GM20000 (cell line): Measurements from ENCODE around the gene ING2.
"Not testable (repeated sequence)": the region's sequence is repeated elsewhere in the genome, so short reads cannot be mapped to it uniquely, and the experiment has no call there.

Experiments
- DNase-seq: peaks from one replicate; pipeline ENCODE4 v3.0.0; 2012; ENCODE audit warnings: low spot score
- TF ChIP-seq, protein P1 (sequence below): IDR thresholded peaks from 2 replicates; pipeline ENCODE4 v1.5.1; 2012; ENCODE audit warnings: mild to moderate bottlenecking, control low read depth; ENCODE audit errors: extremely low read depth, missing control alignments

Gene ING2

GRCh38 chr4:183552274-183553146, 47.7 kb downstream of the ING2 start:
- TF ChIP-seq, protein P1, sequence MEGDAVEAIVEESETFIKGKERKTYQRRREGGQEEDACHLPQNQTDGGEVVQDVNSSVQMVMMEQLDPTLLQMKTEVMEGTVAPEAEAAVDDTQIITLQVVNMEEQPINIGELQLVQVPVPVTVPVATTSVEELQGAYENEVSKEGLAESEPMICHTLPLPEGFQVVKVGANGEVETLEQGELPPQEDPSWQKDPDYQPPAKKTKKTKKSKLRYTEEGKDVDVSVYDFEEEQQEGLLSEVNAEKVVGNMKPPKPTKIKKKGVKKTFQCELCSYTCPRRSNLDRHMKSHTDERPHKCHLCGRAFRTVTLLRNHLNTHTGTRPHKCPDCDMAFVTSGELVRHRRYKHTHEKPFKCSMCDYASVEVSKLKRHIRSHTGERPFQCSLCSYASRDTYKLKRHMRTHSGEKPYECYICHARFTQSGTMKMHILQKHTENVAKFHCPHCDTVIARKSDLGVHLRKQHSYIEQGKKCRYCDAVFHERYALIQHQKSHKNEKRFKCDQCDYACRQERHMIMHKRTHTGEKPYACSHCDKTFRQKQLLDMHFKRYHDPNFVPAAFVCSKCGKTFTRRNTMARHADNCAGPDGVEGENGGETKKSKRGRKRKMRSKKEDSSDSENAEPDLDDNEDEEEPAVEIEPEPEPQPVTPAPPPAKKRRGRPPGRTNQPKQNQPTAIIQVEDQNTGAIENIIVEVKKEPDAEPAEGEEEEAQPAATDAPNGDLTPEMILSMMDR: no peak
- DNase-seq: no peak

DNA sequence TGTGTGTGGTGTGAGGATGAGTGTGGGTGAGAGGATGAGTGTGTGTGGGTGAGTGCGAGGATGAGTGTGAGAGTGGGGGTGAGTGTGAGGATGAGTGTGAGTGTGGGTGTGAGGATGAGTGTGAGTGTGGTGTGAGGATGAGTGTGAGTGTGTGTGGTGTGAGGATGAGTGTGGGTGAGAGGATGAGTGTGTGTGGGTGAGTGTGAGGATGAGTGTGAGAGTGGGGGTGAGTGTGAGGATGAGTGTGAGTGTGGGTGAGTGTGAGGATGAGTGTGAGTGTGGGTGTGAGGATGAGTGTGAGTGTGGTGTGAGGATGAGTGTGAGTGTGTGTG, 48.3 kb downstream of the ING2 start:
- not testable (repeated sequence) for DNase-seq

DNA sequence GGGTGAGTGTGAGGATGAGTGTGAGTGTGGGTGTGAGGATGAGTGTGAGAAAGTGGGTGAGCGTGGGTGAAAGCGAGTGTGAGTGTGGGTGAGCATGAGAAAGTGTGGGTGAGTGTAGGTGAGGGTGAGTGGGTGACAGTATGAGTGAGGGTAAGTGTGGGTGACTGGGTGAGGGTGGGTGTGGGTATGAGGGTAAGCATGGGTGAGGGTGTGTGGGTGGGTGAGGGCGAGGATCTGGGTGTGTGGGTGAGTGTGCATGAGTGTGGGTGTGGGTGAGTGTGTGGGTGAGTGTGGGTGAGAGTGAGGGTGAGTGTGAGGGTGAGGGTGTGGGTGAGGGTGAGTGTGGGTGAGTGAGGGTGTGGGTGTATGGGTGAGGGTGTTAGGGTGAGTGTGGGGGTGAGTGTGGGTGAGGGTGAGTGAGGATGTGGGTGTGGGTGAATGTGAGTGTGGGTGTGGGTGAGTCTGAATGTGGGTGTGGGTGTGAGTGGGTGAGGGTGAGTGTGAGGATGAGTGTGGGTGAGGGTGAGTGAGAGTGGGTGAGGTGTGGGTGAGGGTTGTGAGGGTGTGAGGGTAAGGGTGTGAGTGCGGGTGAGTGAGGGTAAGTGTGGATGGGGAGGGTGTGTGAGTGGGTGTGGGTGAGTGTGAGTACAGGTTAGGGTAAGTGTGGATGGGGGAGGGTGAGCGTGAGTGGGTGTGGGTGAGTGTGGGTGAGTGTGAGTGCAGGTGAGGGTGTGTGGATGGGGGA, 48.9 kb downstream of the ING2 start:
- DNase-seq: no peak
- TF ChIP-seq, protein P1: no peak

DNA sequence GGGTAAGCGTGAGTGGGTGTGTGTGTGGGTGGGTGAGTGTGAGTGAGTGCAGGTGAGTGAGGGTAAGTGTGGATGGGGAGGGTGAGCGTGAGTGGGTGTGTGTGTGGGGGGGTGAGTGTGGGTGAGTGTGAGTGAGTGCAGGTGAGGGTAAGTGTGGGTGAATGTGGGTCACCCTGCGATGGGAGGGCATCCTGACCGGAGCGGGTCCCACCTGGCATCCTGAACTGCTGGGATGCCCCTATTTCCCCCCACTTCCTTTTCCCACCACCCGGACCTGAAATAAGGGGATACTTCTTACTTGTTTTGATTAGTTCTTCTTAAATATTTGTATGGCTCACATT, 49.5 kb downstream of the ING2 start:
- DNase-seq: no peak
- TF ChIP-seq, protein P1: no peak

- DNase-seq: no peak
- TF ChIP-seq, protein P1: no peak
These were observed 50.2 kb downstream of the ING2 start for GRCh38 chr4:183554878-183555585.

DNA sequence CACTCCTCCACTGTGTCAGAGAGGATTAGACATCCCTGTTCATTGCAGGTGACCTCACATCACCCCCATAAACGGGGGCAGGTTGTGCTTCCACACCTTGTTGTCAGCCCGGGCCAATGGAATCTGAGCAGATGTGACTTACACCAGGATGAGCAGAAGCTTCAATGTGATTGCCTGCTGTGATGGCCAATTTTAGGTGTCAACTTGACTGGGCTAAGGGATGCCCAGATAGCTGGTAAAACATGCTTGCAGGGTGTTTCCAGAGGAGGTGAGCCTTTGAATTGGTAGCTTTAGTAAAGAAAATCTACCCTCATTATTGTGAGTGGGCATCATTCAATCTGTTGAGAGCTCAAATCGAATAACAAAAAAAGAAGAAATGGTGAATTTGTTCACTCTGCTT, 52.1 kb downstream of the ING2 start:
- no peak for DNase-seq
- TF ChIP-seq, protein P1: no peak

- no peak for DNase-seq
- TF ChIP-seq, protein P1: no peak
These were observed 52.8 kb downstream of the ING2 start for GRCh38 chr4:183557611-183558010.
